Measurements from ENCODE around the gene SLC27A5.

DNA sequence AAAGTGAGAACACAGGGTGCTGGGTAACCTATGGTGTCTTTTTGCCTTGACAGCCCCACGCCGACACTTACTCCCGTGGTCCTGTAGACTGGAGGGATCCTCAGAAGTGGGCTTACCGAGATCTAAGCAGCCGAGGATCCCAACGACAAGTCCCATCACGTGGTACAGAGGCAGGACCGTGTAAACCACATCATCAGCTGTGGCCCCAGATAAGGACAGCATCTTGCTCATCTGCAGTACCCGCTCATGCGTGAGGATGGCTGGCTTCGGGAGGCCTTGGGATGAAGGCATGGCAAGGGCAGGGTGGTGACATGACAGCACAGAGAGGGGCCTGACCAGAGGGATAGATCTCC is 2.1 kb downstream of the SLC27A5 start:
- TF ChIP-seq, protein P1, sequence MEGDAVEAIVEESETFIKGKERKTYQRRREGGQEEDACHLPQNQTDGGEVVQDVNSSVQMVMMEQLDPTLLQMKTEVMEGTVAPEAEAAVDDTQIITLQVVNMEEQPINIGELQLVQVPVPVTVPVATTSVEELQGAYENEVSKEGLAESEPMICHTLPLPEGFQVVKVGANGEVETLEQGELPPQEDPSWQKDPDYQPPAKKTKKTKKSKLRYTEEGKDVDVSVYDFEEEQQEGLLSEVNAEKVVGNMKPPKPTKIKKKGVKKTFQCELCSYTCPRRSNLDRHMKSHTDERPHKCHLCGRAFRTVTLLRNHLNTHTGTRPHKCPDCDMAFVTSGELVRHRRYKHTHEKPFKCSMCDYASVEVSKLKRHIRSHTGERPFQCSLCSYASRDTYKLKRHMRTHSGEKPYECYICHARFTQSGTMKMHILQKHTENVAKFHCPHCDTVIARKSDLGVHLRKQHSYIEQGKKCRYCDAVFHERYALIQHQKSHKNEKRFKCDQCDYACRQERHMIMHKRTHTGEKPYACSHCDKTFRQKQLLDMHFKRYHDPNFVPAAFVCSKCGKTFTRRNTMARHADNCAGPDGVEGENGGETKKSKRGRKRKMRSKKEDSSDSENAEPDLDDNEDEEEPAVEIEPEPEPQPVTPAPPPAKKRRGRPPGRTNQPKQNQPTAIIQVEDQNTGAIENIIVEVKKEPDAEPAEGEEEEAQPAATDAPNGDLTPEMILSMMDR (IDR thresholded peaks at IDR 0.05 in 4 of 5, conservative IDR thresholded peaks at IDR 0.05 in 1 of 5), result no peak
- TF ChIP-seq POLR2A (IDR thresholded peaks at IDR 0.05), result no peak

All from gastrocnemius medialis (tissue), 4 donors.